Epithelial cell of esophagus (primary cell): ENCODE results near the gene ZNF616.
"Not testable (repeated sequence)": the region's sequence is repeated elsewhere in the genome, so short reads cannot be mapped to it uniquely, and the experiment has no call there.

Experiments used
- DNase-seq: peaks from one replicate; pipeline ENCODE4 v3.0.0; 2010; ENCODE audit warnings: low read depth
- H3K4me3 ChIP-seq: 2 replicates; pipeline ENCODE4 v1.5.1; 2011; ENCODE audit warnings: mild to moderate bottlenecking, low read length, control low read depth
- TF ChIP-seq, protein P1 (sequence below): IDR thresholded peaks from 2 replicates; pipeline ENCODE4 v1.5.1; 2011; ENCODE audit warnings: low read depth, mild to moderate bottlenecking, low read length, control low read depth, inconsistent platforms; ENCODE audit not compliant: insufficient read depth; ENCODE audit errors: missing control alignments

ZNF616 gene

DNA sequence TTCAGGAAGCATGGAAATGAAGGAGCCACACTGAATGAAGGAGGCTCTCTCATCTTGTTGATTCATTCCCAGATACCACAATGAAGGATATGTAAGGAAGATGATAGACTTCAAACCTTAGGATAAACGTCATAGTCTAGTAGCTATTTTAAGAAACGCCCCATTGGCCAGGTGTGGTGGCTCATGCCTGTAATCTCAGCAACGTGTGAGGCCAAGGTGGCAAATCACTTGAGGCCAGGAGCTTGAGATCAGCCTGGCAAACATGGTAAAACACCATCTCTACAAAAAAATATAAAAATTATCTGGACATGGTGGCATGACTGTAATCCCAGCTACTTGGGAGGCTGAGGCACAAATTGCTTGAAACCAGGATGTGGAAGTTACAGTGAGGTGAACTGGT lies 27.1 kb downstream of the ZNF616 start:
- DNase-seq: no peak
- TF ChIP-seq, protein P1, sequence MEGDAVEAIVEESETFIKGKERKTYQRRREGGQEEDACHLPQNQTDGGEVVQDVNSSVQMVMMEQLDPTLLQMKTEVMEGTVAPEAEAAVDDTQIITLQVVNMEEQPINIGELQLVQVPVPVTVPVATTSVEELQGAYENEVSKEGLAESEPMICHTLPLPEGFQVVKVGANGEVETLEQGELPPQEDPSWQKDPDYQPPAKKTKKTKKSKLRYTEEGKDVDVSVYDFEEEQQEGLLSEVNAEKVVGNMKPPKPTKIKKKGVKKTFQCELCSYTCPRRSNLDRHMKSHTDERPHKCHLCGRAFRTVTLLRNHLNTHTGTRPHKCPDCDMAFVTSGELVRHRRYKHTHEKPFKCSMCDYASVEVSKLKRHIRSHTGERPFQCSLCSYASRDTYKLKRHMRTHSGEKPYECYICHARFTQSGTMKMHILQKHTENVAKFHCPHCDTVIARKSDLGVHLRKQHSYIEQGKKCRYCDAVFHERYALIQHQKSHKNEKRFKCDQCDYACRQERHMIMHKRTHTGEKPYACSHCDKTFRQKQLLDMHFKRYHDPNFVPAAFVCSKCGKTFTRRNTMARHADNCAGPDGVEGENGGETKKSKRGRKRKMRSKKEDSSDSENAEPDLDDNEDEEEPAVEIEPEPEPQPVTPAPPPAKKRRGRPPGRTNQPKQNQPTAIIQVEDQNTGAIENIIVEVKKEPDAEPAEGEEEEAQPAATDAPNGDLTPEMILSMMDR: no peak
- H3K4me3 ChIP-seq: no peak overlapping the region

DNA sequence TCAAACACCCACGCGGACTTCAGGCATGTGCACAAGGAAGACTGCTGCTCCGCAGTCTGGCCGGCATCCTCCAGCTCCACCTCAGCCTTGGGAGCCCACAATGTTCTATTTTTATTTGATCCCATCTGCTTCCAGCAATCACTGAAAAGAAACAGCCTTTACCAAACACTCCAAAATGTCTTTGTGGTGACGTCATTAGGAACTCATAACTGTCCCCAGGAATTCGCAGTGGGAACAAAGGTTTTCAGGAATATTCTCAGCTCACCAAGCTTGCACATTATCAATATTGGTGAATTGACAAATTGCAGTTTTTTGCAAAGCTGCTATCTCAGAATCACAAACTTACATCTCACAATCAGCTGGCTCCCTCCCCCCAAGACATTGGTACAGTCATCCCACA lies 29.0 kb downstream of the ZNF616 start:
- DNase-seq: no peak
- TF ChIP-seq, protein P1: no peak
- H3K4me3 ChIP-seq: no peak overlapping the region

DNA sequence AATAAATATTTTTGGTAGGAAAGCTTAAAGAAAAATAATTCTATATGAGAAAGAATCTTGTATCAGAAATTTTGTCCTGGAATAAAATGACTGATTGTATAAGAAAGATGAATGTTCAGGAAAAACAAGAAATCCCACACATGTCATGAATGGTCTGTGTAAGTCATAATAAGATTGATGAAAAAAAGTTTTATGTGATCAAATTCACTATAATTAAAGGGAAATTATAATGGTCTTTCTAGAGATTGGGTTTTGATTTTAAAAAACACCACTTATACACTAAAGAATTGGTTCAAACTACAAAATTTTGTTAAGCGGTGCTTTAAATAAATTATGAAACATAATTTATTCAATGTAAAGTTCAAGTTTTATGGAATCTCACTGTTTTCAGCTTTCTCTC lies 37.0 kb downstream of the ZNF616 start:
- no peak overlapping the region for H3K4me3 ChIP-seq
- no peak for DNase-seq
- TF ChIP-seq, protein P1: no peak

DNA sequence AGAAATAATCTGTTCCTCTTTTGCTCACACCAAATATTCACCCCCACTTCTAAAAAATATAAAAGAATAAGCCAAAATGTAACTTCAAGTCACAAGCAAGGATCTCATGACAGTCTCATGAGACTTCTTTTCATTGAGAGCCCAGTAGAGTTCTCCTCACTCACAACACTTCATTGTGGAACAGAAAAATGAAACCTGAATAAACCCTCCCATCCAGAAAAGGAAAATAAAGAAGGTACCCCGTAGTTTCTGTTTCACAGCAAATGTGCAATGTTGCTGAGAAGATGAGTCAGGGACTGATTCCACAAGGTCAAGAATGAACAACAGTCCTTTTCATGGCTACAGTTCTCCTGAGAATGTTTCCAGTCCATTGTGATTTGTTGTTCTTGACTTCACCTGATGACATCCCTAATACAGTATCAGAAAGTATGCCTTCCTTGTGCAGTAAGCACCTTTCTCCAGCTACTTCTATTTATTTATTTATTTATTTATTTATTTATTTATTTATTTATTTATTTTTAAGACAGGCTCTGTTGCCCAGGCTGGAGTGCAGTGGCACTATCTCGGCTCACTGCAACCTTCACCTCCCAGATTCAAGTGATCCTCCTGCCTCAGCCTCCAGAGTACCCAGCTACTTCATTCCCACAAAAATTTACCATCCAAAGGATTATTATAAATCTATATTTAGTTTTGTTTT lies 37.7 kb downstream of the ZNF616 start:
- H3K4me3 ChIP-seq: no peak overlapping the region
- TF ChIP-seq, protein P1: no peak
- DNase-seq: no peak

DNA sequence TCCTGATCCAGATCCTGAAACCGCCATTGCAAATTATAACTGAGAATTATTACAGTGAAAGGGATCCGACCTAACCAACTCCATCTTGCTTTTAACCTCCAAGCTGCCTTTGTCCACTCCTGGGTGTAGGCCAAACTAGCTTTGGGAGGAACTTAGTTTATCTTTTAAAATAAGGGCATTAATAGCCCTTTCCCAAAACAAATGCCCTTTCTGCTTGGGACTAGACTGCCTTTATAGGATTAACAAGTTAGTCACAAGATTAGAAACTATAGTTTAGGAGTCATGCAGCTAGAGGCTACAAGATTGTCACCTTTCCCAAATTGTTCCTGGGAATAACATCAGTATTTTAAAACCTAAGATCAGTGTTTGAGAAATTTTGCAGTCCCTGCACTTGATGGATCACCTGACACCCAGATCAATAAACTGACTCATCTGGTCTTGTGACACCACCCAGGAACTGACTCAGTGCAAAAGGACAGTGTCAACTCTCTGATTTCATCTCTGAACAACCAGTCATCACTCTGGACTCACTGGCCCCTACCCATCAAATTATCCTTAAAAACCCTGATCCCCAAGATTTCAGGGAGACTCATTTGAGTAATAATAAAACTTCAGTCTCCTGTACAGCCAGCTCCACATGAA lies 40.1 kb downstream of the ZNF616 start:
- TF ChIP-seq, protein P1: no peak
- peak; percentile 60 for DNase-seq
- H3K4me3 ChIP-seq: no peak overlapping the region

DNA sequence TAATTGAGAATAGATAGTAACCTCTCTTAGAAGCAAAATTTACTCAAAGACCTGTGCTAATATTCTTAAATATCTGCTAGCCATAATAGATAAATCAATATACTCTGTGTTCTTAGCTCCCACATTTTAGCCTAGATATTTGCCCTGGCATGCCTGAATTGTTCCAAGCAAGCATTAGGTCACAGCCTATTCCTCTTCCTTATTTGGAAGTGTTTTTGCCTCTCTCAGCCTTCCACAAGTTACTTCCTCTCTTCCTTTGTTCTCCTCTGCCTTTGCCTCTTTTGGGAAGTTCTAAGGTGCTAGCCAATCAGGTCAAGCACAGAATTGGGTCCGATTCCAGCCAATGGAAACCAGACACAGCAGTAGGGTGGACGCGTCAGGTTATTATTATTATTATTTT lies 43.3 kb downstream of the ZNF616 start:
- peak; percentile 61 for DNase-seq
- not testable (repeated sequence) for H3K4me3 ChIP-seq

DNA sequence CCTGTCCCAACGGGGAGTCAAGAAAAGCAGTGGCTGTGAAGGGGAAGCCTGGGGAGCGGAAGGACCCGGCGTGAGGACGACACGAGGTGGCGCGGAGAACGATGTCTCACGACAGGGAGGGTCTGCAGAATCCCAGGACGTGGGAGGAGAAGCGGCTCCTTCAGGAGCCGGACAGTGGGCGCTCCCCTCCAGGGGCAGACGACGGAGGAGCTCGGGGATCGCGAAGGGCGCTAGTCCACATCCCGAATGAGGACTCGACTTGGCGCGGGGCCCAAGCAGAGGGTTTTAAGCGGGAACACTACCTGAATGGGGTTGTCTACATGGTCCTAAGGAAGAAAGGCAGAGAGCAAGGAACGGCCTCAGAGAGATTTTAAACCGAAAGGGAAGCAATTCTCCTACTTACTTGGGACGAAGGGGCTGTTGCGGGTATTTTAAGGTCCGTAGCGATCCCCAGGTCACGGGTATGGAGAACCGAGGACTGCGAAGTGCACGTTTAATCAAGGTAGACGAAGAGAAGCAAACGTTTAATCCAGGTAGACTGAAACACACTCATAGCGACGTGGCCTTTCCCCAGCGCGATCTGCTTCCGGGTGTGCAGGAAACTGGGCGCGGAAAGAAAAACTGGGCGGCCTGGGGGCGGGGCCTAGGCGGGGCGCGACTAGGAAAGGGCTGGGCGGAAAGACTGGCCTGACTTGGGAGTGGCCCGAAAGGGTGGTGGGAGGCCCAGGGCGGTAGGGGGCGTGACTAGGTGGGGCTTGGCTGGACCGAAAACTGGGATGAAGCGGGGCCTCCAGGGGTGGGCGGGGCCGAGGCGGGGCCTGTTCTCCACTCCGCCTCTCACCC lies 44.3 kb downstream of the ZNF616 start, which contains the start of gene ZNF841:
Gene ZNF841 (minus strand): TSS at position 594 of the 843 bp plus-strand sequence. CDS start 10,964 bp downstream, outside the sequence.
- peak within 1 kb of the TSS; percentile 100 for H3K4me3 ChIP-seq
- DNase-seq: peak; percentile 98
- TF ChIP-seq, protein P1: no peak
